ENCODE data around the gene IFI44.

DNA sequence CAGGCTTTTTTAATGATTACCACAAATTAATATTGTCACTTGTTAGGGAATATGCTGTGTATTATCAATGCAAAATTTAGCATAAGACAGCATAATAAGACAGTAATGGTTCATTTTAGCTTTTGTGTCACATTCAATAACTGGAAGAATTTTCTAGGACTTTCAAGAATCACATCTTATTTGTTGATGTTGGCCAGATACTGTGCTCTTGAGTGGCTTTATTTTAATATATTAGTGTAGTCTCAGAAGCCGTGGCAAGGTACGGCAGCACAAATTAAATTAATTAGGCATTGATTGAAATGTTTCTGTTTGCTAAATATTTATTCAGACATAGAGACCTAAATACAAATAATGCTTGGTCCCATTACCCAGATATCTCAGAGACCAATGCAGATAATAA, 19.0 kb upstream of the IFI44 start:
- TF ChIP-seq USF2 (IDR thresholded peaks at IDR 0.05; ENCODE audit: low read length) (no peak), TBP (IDR thresholded peaks at IDR 0.05; ENCODE audit: low read depth, low read length) (no peak), POLR2A (IDR thresholded peaks at IDR 0.05; ENCODE audit: control extremely low read depth in 1 of 2, low read depth in 2 of 2, low read length in 2 of 2) (no peak)
- TF ChIP-seq, protein P1, sequence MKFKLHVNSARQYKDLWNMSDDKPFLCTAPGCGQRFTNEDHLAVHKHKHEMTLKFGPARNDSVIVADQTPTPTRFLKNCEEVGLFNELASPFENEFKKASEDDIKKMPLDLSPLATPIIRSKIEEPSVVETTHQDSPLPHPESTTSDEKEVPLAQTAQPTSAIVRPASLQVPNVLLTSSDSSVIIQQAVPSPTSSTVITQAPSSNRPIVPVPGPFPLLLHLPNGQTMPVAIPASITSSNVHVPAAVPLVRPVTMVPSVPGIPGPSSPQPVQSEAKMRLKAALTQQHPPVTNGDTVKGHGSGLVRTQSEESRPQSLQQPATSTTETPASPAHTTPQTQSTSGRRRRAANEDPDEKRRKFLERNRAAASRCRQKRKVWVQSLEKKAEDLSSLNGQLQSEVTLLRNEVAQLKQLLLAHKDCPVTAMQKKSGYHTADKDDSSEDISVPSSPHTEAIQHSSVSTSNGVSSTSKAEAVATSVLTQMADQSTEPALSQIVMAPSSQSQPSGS (IDR thresholded peaks at IDR 0.05; ENCODE audit: low read length), result no peak
- TF ChIP-seq, protein P2, sequence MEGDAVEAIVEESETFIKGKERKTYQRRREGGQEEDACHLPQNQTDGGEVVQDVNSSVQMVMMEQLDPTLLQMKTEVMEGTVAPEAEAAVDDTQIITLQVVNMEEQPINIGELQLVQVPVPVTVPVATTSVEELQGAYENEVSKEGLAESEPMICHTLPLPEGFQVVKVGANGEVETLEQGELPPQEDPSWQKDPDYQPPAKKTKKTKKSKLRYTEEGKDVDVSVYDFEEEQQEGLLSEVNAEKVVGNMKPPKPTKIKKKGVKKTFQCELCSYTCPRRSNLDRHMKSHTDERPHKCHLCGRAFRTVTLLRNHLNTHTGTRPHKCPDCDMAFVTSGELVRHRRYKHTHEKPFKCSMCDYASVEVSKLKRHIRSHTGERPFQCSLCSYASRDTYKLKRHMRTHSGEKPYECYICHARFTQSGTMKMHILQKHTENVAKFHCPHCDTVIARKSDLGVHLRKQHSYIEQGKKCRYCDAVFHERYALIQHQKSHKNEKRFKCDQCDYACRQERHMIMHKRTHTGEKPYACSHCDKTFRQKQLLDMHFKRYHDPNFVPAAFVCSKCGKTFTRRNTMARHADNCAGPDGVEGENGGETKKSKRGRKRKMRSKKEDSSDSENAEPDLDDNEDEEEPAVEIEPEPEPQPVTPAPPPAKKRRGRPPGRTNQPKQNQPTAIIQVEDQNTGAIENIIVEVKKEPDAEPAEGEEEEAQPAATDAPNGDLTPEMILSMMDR (IDR thresholded peaks at IDR 0.05; ENCODE audit: control extremely low read depth in 1 of 3, insufficient read depth in 1 of 3, low read depth in 1 of 3, low read length in 3 of 3), result no peak
